Mucosa of descending colon (tissue), 3 donors: ENCODE measurements around the gene TCOF1. TPM values are rescaled to one million over a fixed set of nuclear protein-coding genes. Genes with fewer than 3 reads are reported as not detected.

ENCODE experiments used
- ATAC-seq: fragments of 200-7000 bp; cut with Tn5 transposase; one replicate; pipeline ENCODE4 v1.9.1; 2020; ENCODE audit warnings: mild to moderate bottlenecking, moderate library complexity
- DNase-seq, 3 donors: peaks; one replicate each; pipeline ENCODE4 v3.0.0-alpha.2; 2020
- H3K36me3 ChIP-seq: fragments of 200-600 bp; one replicate; pipeline ENCODE4 v1.8.0; 2021; ENCODE audit warnings: low read depth, mild to moderate bottlenecking
- H3K4me1 ChIP-seq: fragments of 200-600 bp; one replicate; pipeline ENCODE4 v1.8.0; 2021; ENCODE audit warnings: low read depth, mild to moderate bottlenecking
- H3K4me3 ChIP-seq: fragments of 200-600 bp; one replicate; pipeline ENCODE4 v1.8.0; 2021; ENCODE audit warnings: mild to moderate bottlenecking
- H3K9me3 ChIP-seq: fragments of 200-600 bp; one replicate; pipeline ENCODE4 v1.8.0; 2021; ENCODE audit warnings: mild to moderate bottlenecking
- CTCF ChIP-seq: fragments of 200-600 bp; IDR thresholded peaks from one replicate; pipeline ENCODE4 v1.8.0; 2022; ENCODE audit warnings: antibody characterized with exemption, mild to moderate bottlenecking
- intact Hi-C, 2 donors: fragments of 100-400 bp; cut with DNase I in 1 of 2; cut with micrococcal nuclease in 1 of 2; formaldehyde crosslinking; loops; one replicate each; pipeline versions ENCODE4 v1.11.0 to v1.11.1; 2022; cut with DNase I, micrococcal nuclease
- total RNA-seq, 3 donors: library from RNA; stranded (reverse); fragmentation: NEBNext Ultra II Directional in 2 of 3; extraction: Animal tissue kit (Norgen Biotek cat#: 25700) in 2 of 3; gene quantifications; one replicate each; pipeline versions ENCODE4 v1.2.1 to v1.2.4, GENCODE V29; 2021 to 2023
- donor health status: DM: no; HTN: no; CAD: no; lungs with moderate emphysema.
- donor health status: DM: no; HTN: no; CAD: no.
- donor health status: DM: no; HTN: yes; CAD: no.

TCOF1 gene
- total RNA-seq, 3 donors from 2014 or later = 17.3 to 36.2 (median 26.0) TPM

DNA sequence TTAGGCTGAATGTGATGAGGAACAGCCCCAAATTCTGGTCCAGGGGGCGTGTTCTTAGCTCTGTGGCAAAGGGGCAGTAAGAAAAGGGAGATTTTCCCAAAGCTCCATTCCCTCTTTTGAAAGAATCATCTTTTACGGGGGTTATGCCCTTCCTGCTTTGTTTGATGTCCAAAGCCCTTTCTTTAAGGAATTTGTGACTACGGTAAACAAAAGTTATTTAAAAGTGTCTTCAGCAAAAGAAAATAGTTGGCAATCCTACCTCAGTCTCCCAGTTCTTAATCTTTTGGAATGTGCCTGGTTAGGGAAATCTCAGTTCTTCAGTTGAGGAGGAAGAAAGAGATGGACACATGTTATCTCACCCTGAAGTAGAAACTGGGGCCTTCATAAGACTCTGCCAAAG is 30.4 kb upstream of the TCOF1 start:
- no peak for DNase-seq
- intact Hi-C loops = no loop called here
- Histone ChIP-seq H3K4me3 (no peak overlapping the region), H3K4me1 (no peaks in the 10 kb centered on the region), H3K9me3 (no peaks in the 10 kb centered on the region), H3K36me3 (no peaks in the 10 kb centered on the region)
- no peak for ATAC-seq
- TF ChIP-seq CTCF = no peak

DNA sequence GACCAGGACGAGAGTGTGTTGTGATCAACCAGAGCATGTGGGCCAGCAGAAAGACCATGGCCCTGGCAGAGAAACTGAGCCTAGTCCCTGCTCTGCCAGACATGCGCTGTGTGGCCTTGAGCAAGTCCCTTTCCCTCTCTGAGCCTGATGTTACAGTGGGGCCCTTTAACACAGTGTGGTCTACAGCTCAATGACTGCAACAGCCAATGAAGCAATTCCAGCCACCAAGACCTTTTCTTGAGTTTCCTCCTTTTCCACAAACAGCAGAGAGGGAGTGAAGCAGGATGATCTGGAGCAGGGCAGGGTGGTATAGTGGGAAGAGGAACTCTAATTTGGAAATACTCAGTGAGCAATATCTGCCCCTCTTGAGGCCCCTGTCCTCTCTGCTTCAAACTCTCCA is 29.0 kb upstream of the TCOF1 start:
- Histone ChIP-seq H3K9me3 (no peaks in the 10 kb centered on the region), H3K4me3 (no peak overlapping the region), H3K36me3 (no peaks in the 10 kb centered on the region), H3K4me1 (no peaks in the 10 kb centered on the region)
- no peak for DNase-seq
- TF ChIP-seq CTCF = no peak
- intact Hi-C loops = no loop called here
- ATAC-seq = no peak

DNA sequence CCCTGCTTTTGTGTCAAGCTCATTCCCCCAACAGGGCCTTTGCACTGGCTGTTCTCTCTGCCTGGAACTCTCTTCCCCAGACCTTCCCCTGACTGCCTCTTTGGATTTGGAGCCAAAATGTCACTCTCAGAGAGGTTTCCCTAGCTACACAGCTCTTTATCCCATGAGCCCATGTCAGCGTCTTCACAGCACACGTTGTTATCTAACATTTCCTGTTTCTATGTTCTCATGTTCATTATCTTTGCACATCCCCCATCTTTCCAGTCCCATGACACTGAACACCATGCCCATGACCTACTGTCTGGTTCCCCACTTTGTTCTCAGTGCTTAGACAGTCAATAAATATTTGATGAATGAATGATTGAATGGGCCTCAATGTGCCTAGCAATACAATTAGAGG is 28.5 kb upstream of the TCOF1 start:
- Histone ChIP-seq H3K4me1 (no peaks in the 10 kb centered on the region), H3K36me3 (no peaks in the 10 kb centered on the region), H3K9me3 (no peaks in the 10 kb centered on the region), H3K4me3 (no peak overlapping the region)
- ATAC-seq = no peak
- intact Hi-C loops = no loop called here
- TF ChIP-seq CTCF = no peak
- no peak for DNase-seq

GRCh38 chr5:150329881-150330876 is 27.3 kb upstream of the TCOF1 start:
- Histone ChIP-seq H3K9me3 (no peaks in the 10 kb centered on the region), H3K4me3 (no peak overlapping the region), H3K4me1 (no peaks in the 10 kb centered on the region), H3K36me3 (no peaks in the 10 kb centered on the region)
- TF ChIP-seq CTCF = no peak
- intact Hi-C loops = no loop called here
- ATAC-seq (no peak), DNase-seq (no peak)

DNA sequence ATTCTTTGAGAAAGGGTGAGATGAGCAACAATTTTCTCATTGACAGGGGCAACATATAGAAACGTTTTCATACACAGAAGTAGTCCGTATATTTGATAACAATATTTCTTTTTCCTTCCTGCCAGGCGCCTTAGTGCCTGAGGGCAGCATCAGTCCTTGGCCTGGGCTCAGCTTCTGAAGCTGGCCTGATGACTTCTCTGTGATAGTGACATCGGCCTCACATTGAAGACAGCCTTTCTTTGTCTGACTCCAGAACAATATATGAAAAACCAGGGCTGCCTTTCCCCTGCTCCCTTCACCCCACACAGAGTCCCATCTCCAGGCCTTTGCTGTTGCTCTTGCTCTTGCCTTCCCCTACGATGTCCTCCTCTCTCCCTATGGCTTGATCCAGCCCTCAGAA is 24.1 kb upstream of the TCOF1 start:
- intact Hi-C loops = no loop called here
- no peak for TF ChIP-seq CTCF
- no peak for DNase-seq
- ATAC-seq = no peak
- no peaks in the 10 kb centered on the region for H3K36me3 ChIP-seq
- H3K4me3 ChIP-seq = no peak overlapping the region
- no peaks in the 10 kb centered on the region for H3K4me1 ChIP-seq
- no peaks in the 10 kb centered on the region for H3K9me3 ChIP-seq
